ENCODE results near the gene ANK3.

The ANK3 gene

GRCh38 chr10:60414877-60415585 lies 25.4 kb upstream of the ANK3 start:
- TF ChIP-seq SIN3A (IDR thresholded peaks at IDR 0.05; ENCODE audit: borderline replicate concordance, insufficient read depth, low read length) (no peak), REST (IDR thresholded peaks at IDR 0.05; ENCODE audit: insufficient read depth in 1 of 2, low read depth in 2 of 2, low read length in 2 of 2) (no peak), POLR2AphosphoS5 (IDR thresholded peaks at IDR 0.05; ENCODE audit: low read depth, low read length) (no peak), FOXP2 (optimal IDR thresholded peaks at IDR 0.05; ENCODE audit: borderline replicate concordance, extremely low read depth, extremely low read length, insufficient read depth) (no peak), TAF1 (IDR thresholded peaks at IDR 0.05; ENCODE audit: borderline replicate concordance, insufficient read depth, low read length) (no peak)

- TF ChIP-seq REST (IDR thresholded peaks at IDR 0.05; ENCODE audit: insufficient read depth in 1 of 2, low read depth in 2 of 2, low read length in 2 of 2), result no peak
Observed at GRCh38 chr10:60414111-60414510, 24.4 kb upstream of the ANK3 start.

GRCh38 chr10:60413306-60414012 lies 23.8 kb upstream of the ANK3 start:
- TF ChIP-seq SIN3A (IDR thresholded peaks at IDR 0.05; ENCODE audit: borderline replicate concordance, insufficient read depth, low read length), result no peak
- TF ChIP-seq REST (IDR thresholded peaks at IDR 0.05; ENCODE audit: insufficient read depth in 1 of 2, low read depth in 2 of 2, low read length in 2 of 2), result no peak
- no peak for TF ChIP-seq FOXP2 (optimal IDR thresholded peaks at IDR 0.05; ENCODE audit: borderline replicate concordance, extremely low read depth, extremely low read length, insufficient read depth)
- no peak for TF ChIP-seq TAF1 (IDR thresholded peaks at IDR 0.05; ENCODE audit: borderline replicate concordance, insufficient read depth, low read length)
- TF ChIP-seq POLR2AphosphoS5 (IDR thresholded peaks at IDR 0.05; ENCODE audit: low read depth, low read length), result no peak

- TF ChIP-seq SIN3A (IDR thresholded peaks at IDR 0.05; ENCODE audit: borderline replicate concordance, insufficient read depth, low read length) (no peak), REST (IDR thresholded peaks at IDR 0.05; ENCODE audit: insufficient read depth in 1 of 2, low read depth in 2 of 2, low read length in 2 of 2) (no peak), TAF1 (IDR thresholded peaks at IDR 0.05; ENCODE audit: borderline replicate concordance, insufficient read depth, low read length) (no peak), FOXP2 (optimal IDR thresholded peaks at IDR 0.05; ENCODE audit: borderline replicate concordance, extremely low read depth, extremely low read length, insufficient read depth) (no peak), POLR2AphosphoS5 (IDR thresholded peaks at IDR 0.05; ENCODE audit: low read depth, low read length) (no peak)
Observed at GRCh38 chr10:60410970-60411369, 21.3 kb upstream of the ANK3 start.
